ENCODE measurements around the gene PTMS.
A peak's percentile ranks its signal among the peaks of the same experiment; 100 is the strongest.

The PTMS gene

GRCh38 chr12:6752167-6752920 is 13.8 kb upstream of the PTMS start:
- Histone ChIP-seq H3K27me3 (ENCODE audit: insufficient read depth, low read length) (no peaks in the 10 kb centered on the region), H3K4me1 (ENCODE audit: control insufficient read depth, insufficient read depth, low read length, unreplicated experiment) (peaks cover 14% of the 10 kb centered on the region), H3K27ac (ENCODE audit: low read depth, low read length) (peak overlapping the region; percentile 93), H3K36me3 (ENCODE audit: insufficient read depth, low read length) (peaks cover 35% of the 10 kb centered on the region), H3K4me3 (ENCODE audit: low read depth, low read length) (peak overlapping the region; percentile 93), H3K79me2 (ENCODE audit: control insufficient read depth, insufficient read depth, low read length, unreplicated experiment) (peaks cover 22% of the 10 kb centered on the region), H2AFZ (ENCODE audit: low read length, unreplicated experiment) (peak overlapping the region; percentile 50)

GRCh38 chr12:6752921-6753771 is 13.0 kb upstream of the PTMS start, which contains the start of gene MLF2:
Gene MLF2 (minus strand): TSS chr12:6753141. CDS start chr12:6752334, 807 bp downstream.
- Histone ChIP-seq H3K79me2 (ENCODE audit: control insufficient read depth, insufficient read depth, low read length, unreplicated experiment) (peaks cover 22% of the 10 kb centered on the region), H3K27ac (ENCODE audit: low read depth, low read length) (peak within 1 kb of the TSS; percentile 93), H2AFZ (ENCODE audit: low read length, unreplicated experiment) (peak within 1 kb of the TSS; percentile 50), H3K4me1 (ENCODE audit: control insufficient read depth, insufficient read depth, low read length, unreplicated experiment) (peaks cover 14% of the 10 kb centered on the region), H3K36me3 (ENCODE audit: insufficient read depth, low read length) (peaks cover 28% of the 10 kb centered on the region), H3K4me3 (ENCODE audit: low read depth, low read length) (peak within 1 kb of the TSS; percentile 93), H3K27me3 (ENCODE audit: insufficient read depth, low read length) (no peaks in the 10 kb centered on the region)

GRCh38 chr12:6753772-6754356 is 12.3 kb upstream of the PTMS start:
- Histone ChIP-seq H2AFZ (ENCODE audit: low read length, unreplicated experiment) (no peak overlapping the region), H3K4me3 (ENCODE audit: low read depth, low read length) (peak overlapping the region; percentile 31), H3K27ac (ENCODE audit: low read depth, low read length) (no peak overlapping the region)

GRCh38 chr12:6754411-6754810 is 11.8 kb upstream of the PTMS start:
- H3K27ac ChIP-seq (ENCODE audit: low read depth, low read length) = no peak overlapping the region
- no peak overlapping the region for H2AFZ ChIP-seq (ENCODE audit: low read length, unreplicated experiment)
- no peak overlapping the region for H3K4me3 ChIP-seq (ENCODE audit: low read depth, low read length)
- peaks cover 22% of the 10 kb centered on the region for H3K79me2 ChIP-seq (ENCODE audit: control insufficient read depth, insufficient read depth, low read length, unreplicated experiment)
- peaks cover 14% of the 10 kb centered on the region for H3K4me1 ChIP-seq (ENCODE audit: control insufficient read depth, insufficient read depth, low read length, unreplicated experiment)
- peaks cover 18% of the 10 kb centered on the region for H3K36me3 ChIP-seq (ENCODE audit: insufficient read depth, low read length)
- H3K27me3 ChIP-seq (ENCODE audit: insufficient read depth, low read length) = no peaks in the 10 kb centered on the region

More at GRCh38 chr12:6753772-6754356, 12.3 kb upstream of the PTMS start:
- peaks cover 14% of the 10 kb centered on the region for H3K4me1 ChIP-seq (ENCODE audit: control insufficient read depth, insufficient read depth, low read length, unreplicated experiment)
- H3K36me3 ChIP-seq (ENCODE audit: insufficient read depth, low read length) = peaks cover 22% of the 10 kb centered on the region
- no peaks in the 10 kb centered on the region for H3K27me3 ChIP-seq (ENCODE audit: insufficient read depth, low read length)
- peaks cover 22% of the 10 kb centered on the region for H3K79me2 ChIP-seq (ENCODE audit: control insufficient read depth, insufficient read depth, low read length, unreplicated experiment)

GRCh38 chr12:6757028-6757690 is 9.0 kb upstream of the PTMS start:
- no peaks in the 10 kb centered on the region for H3K27me3 ChIP-seq (ENCODE audit: insufficient read depth, low read length)
- H3K4me1 ChIP-seq (ENCODE audit: control insufficient read depth, insufficient read depth, low read length, unreplicated experiment) = peaks cover 8% of the 10 kb centered on the region
- no peak overlapping the region for H2AFZ ChIP-seq (ENCODE audit: low read length, unreplicated experiment)
- no peaks in the 10 kb centered on the region for H3K36me3 ChIP-seq (ENCODE audit: insufficient read depth, low read length)
- no peak overlapping the region for H3K4me3 ChIP-seq (ENCODE audit: low read depth, low read length)
- H3K27ac ChIP-seq (ENCODE audit: low read depth, low read length) = no peak overlapping the region
- peaks cover 7% of the 10 kb centered on the region for H3K79me2 ChIP-seq (ENCODE audit: control insufficient read depth, insufficient read depth, low read length, unreplicated experiment)

GRCh38 chr12:6758506-6759095 is 7.6 kb upstream of the PTMS start:
- Histone ChIP-seq H3K27me3 (ENCODE audit: insufficient read depth, low read length) (no peaks in the 10 kb centered on the region), H3K27ac (ENCODE audit: low read depth, low read length) (no peak overlapping the region), H3K79me2 (ENCODE audit: control insufficient read depth, insufficient read depth, low read length, unreplicated experiment) (no peaks in the 10 kb centered on the region), H2AFZ (ENCODE audit: low read length, unreplicated experiment) (no peak overlapping the region), H3K4me3 (ENCODE audit: low read depth, low read length) (no peak overlapping the region), H3K4me1 (ENCODE audit: control insufficient read depth, insufficient read depth, low read length, unreplicated experiment) (peaks cover 14% of the 10 kb centered on the region), H3K36me3 (ENCODE audit: insufficient read depth, low read length) (no peaks in the 10 kb centered on the region)

GRCh38 chr12:6759741-6760140 is 6.4 kb upstream of the PTMS start:
- Histone ChIP-seq H3K36me3 (ENCODE audit: insufficient read depth, low read length) (no peaks in the 10 kb centered on the region), H3K4me1 (ENCODE audit: control insufficient read depth, insufficient read depth, low read length, unreplicated experiment) (peaks cover 11% of the 10 kb centered on the region), H3K27ac (ENCODE audit: low read depth, low read length) (no peak overlapping the region), H3K4me3 (ENCODE audit: low read depth, low read length) (no peak overlapping the region), H3K27me3 (ENCODE audit: insufficient read depth, low read length) (no peaks in the 10 kb centered on the region), H3K79me2 (ENCODE audit: control insufficient read depth, insufficient read depth, low read length, unreplicated experiment) (no peaks in the 10 kb centered on the region), H2AFZ (ENCODE audit: low read length, unreplicated experiment) (no peak overlapping the region)

GRCh38 chr12:6763380-6763779 is 2.8 kb upstream of the PTMS start:
- Histone ChIP-seq H3K79me2 (ENCODE audit: control insufficient read depth, insufficient read depth, low read length, unreplicated experiment) (peaks cover 25% of the 10 kb centered on the region), H3K4me3 (ENCODE audit: low read depth, low read length) (peak overlapping the region; percentile 89), H3K4me1 (ENCODE audit: control insufficient read depth, insufficient read depth, low read length, unreplicated experiment) (peaks cover 25% of the 10 kb centered on the region), H2AFZ (ENCODE audit: low read length, unreplicated experiment) (peak overlapping the region; percentile 79), H3K27me3 (ENCODE audit: insufficient read depth, low read length) (no peaks in the 10 kb centered on the region), H3K36me3 (ENCODE audit: insufficient read depth, low read length) (no peaks in the 10 kb centered on the region), H3K27ac (ENCODE audit: low read depth, low read length) (peak overlapping the region; percentile 79)

GRCh38 chr12:6764011-6764828 is 1.9 kb upstream of the PTMS start:
- peaks cover 34% of the 10 kb centered on the region for H3K4me1 ChIP-seq (ENCODE audit: control insufficient read depth, insufficient read depth, low read length, unreplicated experiment)
- peaks cover 32% of the 10 kb centered on the region for H3K79me2 ChIP-seq (ENCODE audit: control insufficient read depth, insufficient read depth, low read length, unreplicated experiment)
- peak overlapping the region; percentile 89 for H3K4me3 ChIP-seq (ENCODE audit: low read depth, low read length)
- H3K36me3 ChIP-seq (ENCODE audit: insufficient read depth, low read length) = no peaks in the 10 kb centered on the region
- H2AFZ ChIP-seq (ENCODE audit: low read length, unreplicated experiment) = peak overlapping the region; percentile 79
- no peaks in the 10 kb centered on the region for H3K27me3 ChIP-seq (ENCODE audit: insufficient read depth, low read length)
- peak overlapping the region; percentile 79 for H3K27ac ChIP-seq (ENCODE audit: low read depth, low read length)
